Superior temporal gyrus (tissue), 1 donor: ENCODE data around the gene C9orf153.

Experiments
- DNase-seq: peaks from one replicate; pipeline ENCODE4 v3.0.0-alpha.2; 2016; ENCODE audit errors: extremely low spot score

Gene C9orf153

GRCh38 chr9:86263876-86264275 lies 4.4 kb upstream of the C9orf153 start:
- no peak for DNase-seq

GRCh38 chr9:86262492-86262891 lies 3.0 kb upstream of the C9orf153 start:
- no peak for DNase-seq

GRCh38 chr9:86257391-86257790 lies 2.1 kb downstream of the C9orf153 start:
- no peak for DNase-seq

GRCh38 chr9:86256653-86257052 lies 2.8 kb downstream of the C9orf153 start:
- no peak for DNase-seq

- DNase-seq: no peak
These were observed 5.9 kb downstream of the C9orf153 start for GRCh38 chr9:86253577-86253976.

- no peak for DNase-seq
These were observed 6.6 kb downstream of the C9orf153 start for GRCh38 chr9:86252870-86253269.

GRCh38 chr9:86250123-86250522 lies 9.3 kb downstream of the C9orf153 start:
- DNase-seq: no peak

GRCh38 chr9:86248746-86249145 lies 10.7 kb downstream of the C9orf153 start:
- no peak for DNase-seq

- peak; percentile 20 for DNase-seq
These were observed 12.7 kb downstream of the C9orf153 start for GRCh38 chr9:86246752-86247161.

GRCh38 chr9:86242071-86242470 lies 17.4 kb downstream of the C9orf153 start:
- no peak for DNase-seq

- no peak for DNase-seq
These were observed 18.2 kb downstream of the C9orf153 start for GRCh38 chr9:86241216-86241615.

GRCh38 chr9:86238861-86239770 lies 20.3 kb downstream of the C9orf153 start:
- peak; percentile 53 for DNase-seq

- DNase-seq: no peak
These were observed 28.6 kb downstream of the C9orf153 start for GRCh38 chr9:86230858-86231257.

- DNase-seq: no peak
These were observed 36.8 kb downstream of the C9orf153 start for GRCh38 chr9:86222667-86223066.

- DNase-seq: no peak
These were observed 39.9 kb downstream of the C9orf153 start for GRCh38 chr9:86219606-86220005.

- no peak for DNase-seq
These were observed 42.2 kb downstream of the C9orf153 start for GRCh38 chr9:86217076-86217755.

- no peak for DNase-seq
These were observed 52.3 kb downstream of the C9orf153 start for GRCh38 chr9:86207193-86207592.

- peak; percentile 58 for DNase-seq
These were observed 57.0 kb downstream of the C9orf153 start for GRCh38 chr9:86202338-86202882.

- DNase-seq: no peak
These were observed 57.8 kb downstream of the C9orf153 start for GRCh38 chr9:86201474-86202337.

GRCh38 chr9:86200599-86201162 lies 58.8 kb downstream of the C9orf153 start:
- DNase-seq: no peak

GRCh38 chr9:86193088-86193487 lies 66.4 kb downstream of the C9orf153 start:
- DNase-seq: no peak
